ENCODE data around the gene HYAL3. TPM values are rescaled to one million over a fixed set of nuclear protein-coding genes. Genes with fewer than 3 reads are reported as not detected.

The HYAL3 gene
- total and polyA plus RNA-seq, 2 of the 13 experiments (the other 11 are each of a cell fraction or from before 2014, with no cell fraction given) = 5.5 to 10.4 TPM

- TF ChIP-seq HNF1B (CRISPR knock-in tag; IDR thresholded peaks at IDR 0.05) = peak; percentile 67
- TF ChIP-seq KMT2A (CRISPR knock-in tag; IDR thresholded peaks at IDR 0.05) = no peak; the same call in 1 of the 2 replicates
- no peak for TF ChIP-seq MBNL3 (CRISPR knock-in tag; conservative IDR thresholded peaks at IDR 0.05)
- peak; percentile 88 for TF ChIP-seq HOXA3 (CRISPR knock-in tag; IDR thresholded peaks at IDR 0.05)
- peak; percentile 43; the same call in 1 of the 2 replicates for TF ChIP-seq HOMEZ (CRISPR knock-in tag; IDR thresholded peaks at IDR 0.05; ENCODE audit: low read depth)
- TF ChIP-seq ZNF446 (CRISPR knock-in tag; IDR thresholded peaks at IDR 0.05) = peak; percentile 73
- TF ChIP-seq ATRX (CRISPR knock-in tag; IDR thresholded peaks at IDR 0.05; ENCODE audit: borderline replicate concordance) = no peak
- peak; percentile 20; the same call in 1 of the 2 replicates for TF ChIP-seq FOXO1 (CRISPR knock-in tag; IDR thresholded peaks at IDR 0.05)
- TF ChIP-seq ZNF549 (CRISPR knock-in tag; IDR thresholded peaks at IDR 0.05) = no peak
- TF ChIP-seq ZNF234 (CRISPR knock-in tag; conservative IDR thresholded peaks at IDR 0.05) = no peak
- peak; percentile 27 for TF ChIP-seq HNRNPK (IDR thresholded peaks at IDR 0.05; ENCODE audit: low read depth, low read length, poor library complexity, severe bottlenecking)
- peak; percentile 94 for TF ChIP-seq ZFX (CRISPR knock-in tag; IDR thresholded peaks at IDR 0.05; ENCODE audit: low read depth)
- TF ChIP-seq KLF9 (CRISPR knock-in tag; IDR thresholded peaks at IDR 0.05; ENCODE audit: low read depth) = no peak
- peak; percentile 86 for TF ChIP-seq GATAD1 (CRISPR knock-in tag; IDR thresholded peaks at IDR 0.05)
- TF ChIP-seq SMARCE1 (IDR thresholded peaks at IDR 0.05; ENCODE audit: borderline replicate concordance) = no peak
- TF ChIP-seq PPARG (CRISPR knock-in tag; conservative IDR thresholded peaks at IDR 0.05) = no peak
- peak; percentile 81 for TF ChIP-seq MNT (IDR thresholded peaks at IDR 0.05)
- TF ChIP-seq SP5 (CRISPR knock-in tag; IDR thresholded peaks at IDR 0.05; ENCODE audit: borderline replicate concordance, low read depth) = peak; percentile 67; the same call in 1 of the 2 replicates
- TF ChIP-seq POLR2AphosphoS5 (IDR thresholded peaks at IDR 0.05; ENCODE audit: low read depth, low read length) = peak; percentile 73
- no peak for TF ChIP-seq NCOA5 (CRISPR knock-in tag; IDR thresholded peaks at IDR 0.05)
- TF ChIP-seq NFYB (CRISPR knock-in tag; IDR thresholded peaks at IDR 0.05) = peak; percentile 58
- TF ChIP-seq TEAD2 (CRISPR knock-in tag; IDR thresholded peaks at IDR 0.05) = no peak
- peak; percentile 85 for TF ChIP-seq UBTF (CRISPR knock-in tag; IDR thresholded peaks at IDR 0.05)
- no peak for TF ChIP-seq POLR2AphosphoS2 (IDR thresholded peaks at IDR 0.05; ENCODE audit: low read depth, low read length)
- no peak for TF ChIP-seq ZNF766 (CRISPR knock-in tag; IDR thresholded peaks at IDR 0.05; ENCODE audit: borderline replicate concordance)
- no peak for TF ChIP-seq DNMT3B (CRISPR knock-in tag; conservative IDR thresholded peaks at IDR 0.05)
These were observed 38.1 kb upstream of the HYAL3 start (continued) for GRCh38 chr3:50337175-50337861.
